Measurements from ENCODE around the gene CDK2. TPM values are rescaled to one million over a fixed set of nuclear protein-coding genes. Genes with fewer than 3 reads are reported as not detected.

CDK2 gene
- total and polyA plus RNA-seq, 9 of the 15 experiments (the other 6 are each of a cell fraction or from before 2014, with no cell fraction given) = 17.4 to 213 (median 109) TPM

GRCh38 chr12:55996201-55996714, 29.6 kb downstream of the CDK2 start (continued):
- 0 out of 2 replicates have a peak, but pooled peaks have one; percentile 26 for TF ChIP-seq ZBTB7A (IDR thresholded peaks at IDR 0.05; ENCODE audit: borderline replicate concordance, control insufficient read depth, low read depth, low read length)
- peak; percentile 37; the same call in 1 of the 2 replicates for TF ChIP-seq PHB2 (IDR thresholded peaks at IDR 0.05; ENCODE audit: low read depth)
- TF ChIP-seq CHD7 (IDR thresholded peaks at IDR 0.05; ENCODE audit: low read depth, low read length) = no peak
- TF ChIP-seq ZNF384 (IDR thresholded peaks at IDR 0.05; ENCODE audit: low read depth, low read length) = no peak
- TF ChIP-seq HNRNPLL (IDR thresholded peaks at IDR 0.05; ENCODE audit: low read depth, low read length, poor library complexity, severe bottlenecking) = no peak
- TF ChIP-seq MYBL2 (IDR thresholded peaks at IDR 0.05; ENCODE audit: low read depth) = no peak
- TF ChIP-seq MYBL2 (CRISPR knock-in tag; IDR thresholded peaks at IDR 0.05; ENCODE audit: borderline replicate concordance) = no peak
- TF ChIP-seq MEF2D (tag; conservative IDR thresholded peaks at IDR 0.05; ENCODE audit: low read depth) = no peak
- TF ChIP-seq ARID2 (IDR thresholded peaks at IDR 0.05) = peak; percentile 65; the same call in 1 of the 2 replicates
- TF ChIP-seq NR2C2 (CRISPR knock-in tag; IDR thresholded peaks at IDR 0.05) = no peak
- no peak for TF ChIP-seq NR2C2 (tag; IDR thresholded peaks at IDR 0.05)
- TF ChIP-seq PATZ1 (CRISPR knock-in tag; IDR thresholded peaks at IDR 0.05; ENCODE audit: borderline replicate concordance) = no peak
- no peak for TF ChIP-seq NR2F6 (CRISPR knock-in tag; IDR thresholded peaks at IDR 0.05)
- TF ChIP-seq ZFP36 (IDR thresholded peaks at IDR 0.05; ENCODE audit: low read depth, low read length, partially characterized antibody) = peak; percentile 2
- no peak for TF ChIP-seq FOXK2 (conservative IDR thresholded peaks at IDR 0.05 in 1 of 2, IDR thresholded peaks at IDR 0.05 in 1 of 2; ENCODE audit: low read depth in 2 of 2)
